GM23248 (cell line): ENCODE results near the gene OR8H3. TPM values are rescaled to one million over a fixed set of nuclear protein-coding genes. Genes with fewer than 3 reads are reported as not detected.

Source experiments
- DNase-seq: peaks from one replicate; pipeline ENCODE4 v3.0.0-alpha.2; 2015
- H2AFZ ChIP-seq: fragments of 200-600 bp; sonication (generic); 2 replicates; pipeline ENCODE4 v1.6.1; 2016; ENCODE audit warnings: antibody characterized with exemption
- H3F3A ChIP-seq: fragments of 200-600 bp; sonication (generic); 2 replicates; pipeline ENCODE4 v1.6.1; 2016; ENCODE audit warnings: mild to moderate bottlenecking, antibody characterized with exemption, mixed run types; ENCODE audit not compliant: insufficient read depth
- H3K27ac ChIP-seq: fragments of 200-600 bp; sonication (generic); 2 replicates; pipeline ENCODE4 v1.5.1; 2016; ENCODE audit warnings: mild to moderate bottlenecking
- H3K27me3 ChIP-seq: fragments of 200-600 bp; sonication (generic); replicated peaks from 2 replicates; pipeline ENCODE4 v1.6.1; 2016; ENCODE audit warnings: mild to moderate bottlenecking; ENCODE audit not compliant: insufficient read depth
- H3K36me3 ChIP-seq: fragments of 200-600 bp; sonication (generic); 2 replicates; pipeline ENCODE4 v1.6.1; 2016; ENCODE audit warnings: low read depth, mild to moderate bottlenecking
- H3K4me1 ChIP-seq: fragments of 200-600 bp; sonication (generic); 2 replicates; pipeline ENCODE4 v1.6.1; 2016; ENCODE audit warnings: mild to moderate bottlenecking; ENCODE audit not compliant: insufficient read depth
- H3K4me2 ChIP-seq: fragments of 200-600 bp; sonication (generic); one replicate; pipeline ENCODE4 v1.6.1; 2016; ENCODE audit warnings: mild to moderate bottlenecking; ENCODE audit not compliant: unreplicated experiment
- H3K4me3 ChIP-seq: fragments of 200-600 bp; sonication (generic); 2 replicates; pipeline ENCODE4 v1.5.1; 2016; ENCODE audit warnings: mild to moderate bottlenecking
- H3K79me2 ChIP-seq: fragments of 200-600 bp; sonication (generic); 2 replicates; pipeline ENCODE4 v1.6.1; 2016; ENCODE audit warnings: mild to moderate bottlenecking; ENCODE audit not compliant: insufficient read depth
- H3K9ac ChIP-seq: fragments of 200-600 bp; sonication (generic); 2 replicates; pipeline ENCODE4 v1.6.1; 2016; ENCODE audit warnings: mild to moderate bottlenecking
- H3K9me2 ChIP-seq: fragments of 200-600 bp; sonication (generic); 2 replicates; pipeline ENCODE4 v1.6.1; 2016; ENCODE audit warnings: mixed run types, mild to moderate bottlenecking, moderate library complexity; ENCODE audit not compliant: insufficient read depth
- H3K9me3 ChIP-seq: fragments of 200-600 bp; sonication (generic); one replicate; pipeline ENCODE4 v1.6.1; 2017; ENCODE audit warnings: low read depth
- H4K20me1 ChIP-seq: fragments of 200-600 bp; sonication (generic); 2 replicates; pipeline ENCODE4 v1.6.0; 2016; ENCODE audit not compliant: insufficient read depth
- EZH2 ChIP-seq: fragments of 200-600 bp; sonication (generic); IDR thresholded peaks from 2 replicates; pipeline ENCODE4 v1.6.1; 2018; ENCODE audit warnings: antibody characterized with exemption, mild to moderate bottlenecking; ENCODE audit not compliant: insufficient read depth, poor library complexity, severe bottlenecking
- EZH2phosphoT487 ChIP-seq: fragments of 200-600 bp; sonication (generic); IDR thresholded peaks from 2 replicates; pipeline ENCODE4 v1.6.1; 2018; ENCODE audit warnings: antibody characterized with exemption, moderate library complexity, mild to moderate bottlenecking, low read depth; ENCODE audit not compliant: insufficient read depth
- WGBS, 2 experiments: methylation state at CpG; one replicate each; pipeline ENCODE4 v1.1.6; 2015 to 2017; ENCODE audit warnings: low lambda C conversion rate in 2 of 2, low coverage in 1 of 2; ENCODE audit errors: missing lambda C conversion rate in 2 of 2; 5-methylcytosine and 5-hydroxymethylcytosine counted together
- in situ Hi-C: fragments of 300-500 bp; cut with MboI; formaldehyde crosslinking; loops from 2 replicates; pipeline ENCODE4 v1.15.0; 2020
- polyA plus RNA-seq: library from polyadenylated mRNA; unstranded; fragments of >200 nt; fragmentation: Nextera tagmentation; extraction: Ambion mirVana; gene quantifications from 2 replicates; pipeline ENCODE4 v1.2.1, GENCODE V29; 2016
- total RNA-seq: library from RNA; depleted of rRNA; stranded (reverse); fragments of >200 nt; shearing (Covaris generic); gene quantifications from 2 replicates; pipeline ENCODE4 v1.2.3, GENCODE V29; 2014; rRNA removed

Gene OR8H3, protein sequence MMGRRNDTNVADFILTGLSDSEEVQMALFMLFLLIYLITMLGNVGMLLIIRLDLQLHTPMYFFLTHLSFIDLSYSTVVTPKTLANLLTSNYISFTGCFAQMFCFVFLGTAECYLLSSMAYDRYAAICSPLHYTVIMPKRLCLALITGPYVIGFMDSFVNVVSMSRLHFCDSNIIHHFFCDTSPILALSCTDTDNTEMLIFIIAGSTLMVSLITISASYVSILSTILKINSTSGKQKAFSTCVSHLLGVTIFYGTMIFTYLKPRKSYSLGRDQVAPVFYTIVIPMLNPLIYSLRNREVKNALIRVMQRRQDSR
- total RNA-seq (not detected in 2 replicates), polyA plus RNA-seq (not detected in 2 replicates)

DNA sequence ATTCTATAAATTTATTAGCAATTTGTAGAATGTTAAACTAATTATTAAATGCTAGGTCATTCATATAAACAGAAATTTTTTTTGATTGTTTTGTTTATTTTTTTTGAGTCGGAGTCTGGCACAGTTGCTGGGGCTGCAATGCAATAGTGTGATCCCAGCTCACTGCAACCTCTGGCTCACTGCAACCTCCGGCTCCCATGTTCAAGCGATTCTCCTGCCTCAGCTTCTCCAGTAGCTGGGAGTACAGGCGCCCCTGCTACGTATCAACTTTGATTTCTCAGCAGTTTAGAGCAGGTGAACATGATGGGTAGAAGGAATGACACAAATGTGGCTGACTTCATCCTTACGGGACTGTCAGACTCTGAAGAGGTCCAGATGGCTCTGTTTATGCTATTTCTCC, at the start of gene OR8H3:
Gene OR8H3 (plus strand): TSS at position 301 of the 400 bp plus-strand sequence. CDS start 0 bp downstream, at position 301.
- H3K36me3 ChIP-seq = no peaks in the 10 kb centered on the region
- H3K79me2 ChIP-seq = no peaks in the 10 kb centered on the region
- H4K20me1 ChIP-seq = no peaks in the 10 kb centered on the region
- WGBS, 2 experiments = 15 to 24% methylated on average over 6 of the region's 6 CpGs
- H3K27me3 ChIP-seq = no peaks in the 10 kb centered on the region
- H3K9ac ChIP-seq = no peak within 1 kb of the TSS
- no peaks in the 10 kb centered on the region for H3F3A ChIP-seq
- H3K9me2 ChIP-seq = no peaks in the 10 kb centered on the region
- no peak within 1 kb of the TSS for H2AFZ ChIP-seq
- in situ Hi-C loops = no loop called here
- no peak within 1 kb of the TSS for H3K27ac ChIP-seq
- H3K9me3 ChIP-seq = no peaks in the 10 kb centered on the region
- no peak within 1 kb of the TSS for H3K4me2 ChIP-seq
- H3K4me1 ChIP-seq = no peaks in the 10 kb centered on the region
- TF ChIP-seq EZH2 (no peak), EZH2phosphoT487 (no peak)
- H3K4me3 ChIP-seq = no peak within 1 kb of the TSS
- no peak for DNase-seq

DNA sequence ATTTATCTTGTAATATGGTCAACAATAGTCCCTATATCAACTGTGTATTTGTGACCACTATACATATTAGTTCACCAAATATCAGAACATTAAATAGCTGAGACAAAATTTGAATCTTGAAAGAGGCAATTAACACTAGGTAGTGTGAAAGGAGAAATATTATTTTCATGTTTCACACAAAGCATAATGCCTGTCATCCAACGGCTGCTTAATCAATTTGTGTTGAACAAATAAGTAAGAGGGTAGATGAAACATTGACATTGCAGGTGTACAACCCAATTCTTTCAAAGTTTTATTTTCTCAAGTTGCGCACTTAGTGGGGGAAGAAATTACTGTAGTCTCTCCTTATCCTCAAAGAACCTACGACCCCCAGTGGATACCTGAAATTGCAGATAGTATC, 32.5 kb upstream of the OR8H3 start:
- Histone ChIP-seq H4K20me1 (no peaks in the 10 kb centered on the region), H3K9me3 (no peaks in the 10 kb centered on the region), H3K27me3 (no peaks in the 10 kb centered on the region), H3K9me2 (no peaks in the 10 kb centered on the region), H3K4me1 (no peaks in the 10 kb centered on the region), H3K4me3 (no peak overlapping the region), H3K36me3 (no peaks in the 10 kb centered on the region), H3K27ac (no peak overlapping the region), H3F3A (no peaks in the 10 kb centered on the region), H3K4me2 (no peak overlapping the region), H2AFZ (no peak overlapping the region), H3K79me2 (no peaks in the 10 kb centered on the region), H3K9ac (no peak overlapping the region)
- no peak for DNase-seq
- in situ Hi-C loops = no loop called here
- 27 to 34% methylated on average over 3 of the region's 3 CpGs for WGBS, 2 experiments
- TF ChIP-seq EZH2phosphoT487 = no peak
- TF ChIP-seq EZH2 = no peak

DNA sequence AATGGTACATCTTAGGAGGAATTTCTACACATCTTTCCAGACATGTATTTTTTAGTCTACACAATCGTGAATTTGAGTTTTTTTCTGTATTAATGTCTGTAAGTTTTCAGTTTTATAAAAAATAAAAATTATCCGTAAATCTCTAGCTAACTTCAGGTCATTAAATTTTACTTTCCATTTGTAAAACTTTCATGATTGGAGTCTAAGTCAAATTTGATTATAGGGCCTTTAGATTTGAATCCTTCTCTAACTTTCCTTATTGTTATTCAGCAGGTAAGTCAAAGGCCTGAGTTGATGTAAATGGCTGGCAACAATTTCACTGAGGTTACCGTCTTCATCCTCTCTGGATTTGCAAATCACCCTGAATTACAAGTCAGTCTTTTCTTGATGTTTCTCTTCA, 29.2 kb upstream of the OR8H3 start, which contains the start of gene OR8I2:
Gene OR8I2 (plus strand): TSS at position 301 of the 400 bp plus-strand sequence. CDS start 0 bp downstream, at position 301.
- Histone ChIP-seq H3K4me3 (no peak within 1 kb of the TSS), H3K36me3 (no peaks in the 10 kb centered on the region), H4K20me1 (no peaks in the 10 kb centered on the region), H3K4me1 (no peaks in the 10 kb centered on the region), H3K9ac (no peak within 1 kb of the TSS), H3K4me2 (no peak within 1 kb of the TSS), H2AFZ (no peak within 1 kb of the TSS), H3K79me2 (no peaks in the 10 kb centered on the region), H3K27me3 (no peaks in the 10 kb centered on the region), H3K27ac (no peak within 1 kb of the TSS), H3K9me2 (no peaks in the 10 kb centered on the region), H3F3A (no peaks in the 10 kb centered on the region), H3K9me3 (no peaks in the 10 kb centered on the region)
- TF ChIP-seq EZH2phosphoT487 (no peak), EZH2 (no peak)
- DNase-seq = no peak
- in situ Hi-C loops = no loop called here
- WGBS, 2 experiments = 20 to 27% methylated on average over 3 of the region's 3 CpGs

DNA sequence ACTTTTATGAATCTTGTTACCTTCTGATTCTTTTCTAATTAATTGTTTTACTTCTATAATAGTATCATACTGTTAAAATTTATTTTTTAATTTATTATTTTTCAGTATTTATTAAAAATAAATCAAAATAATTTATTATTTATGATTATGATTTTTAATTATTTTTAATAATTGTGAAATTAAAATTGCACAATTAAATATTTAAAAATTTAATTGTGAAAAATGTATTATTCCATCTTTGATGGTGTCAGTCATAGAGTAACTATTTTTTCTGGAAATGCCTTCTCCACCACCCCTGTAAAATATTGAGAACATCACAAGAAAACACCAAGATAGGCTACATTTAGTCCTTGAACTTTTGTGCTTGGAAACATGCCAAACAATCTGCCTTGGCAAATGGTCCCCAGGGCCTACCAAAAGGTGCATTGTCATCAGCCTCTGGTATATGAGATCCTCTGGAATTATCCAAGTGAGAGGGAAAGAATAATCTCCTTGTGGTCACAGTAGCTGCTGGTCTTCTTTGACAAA, 18.9 kb upstream of the OR8H3 start, which contains the start of gene OR8H2:
Gene OR8H2 (plus strand): TSS at position 478 of the 528 bp plus-strand sequence. CDS start 1,356 bp downstream, outside the sequence.
- no peaks in the 10 kb centered on the region for H3F3A ChIP-seq
- in situ Hi-C loops = no loop called here
- H3K79me2 ChIP-seq = no peaks in the 10 kb centered on the region
- H3K4me1 ChIP-seq = no peaks in the 10 kb centered on the region
- no peak within 1 kb of the TSS for H3K27ac ChIP-seq
- no peaks in the 10 kb centered on the region for H3K9me3 ChIP-seq
- H3K4me3 ChIP-seq = no peak within 1 kb of the TSS
- H3K27me3 ChIP-seq = no peaks in the 10 kb centered on the region
- DNase-seq = no peak
- no peak within 1 kb of the TSS for H2AFZ ChIP-seq
- H3K9me2 ChIP-seq = no peaks in the 10 kb centered on the region
- TF ChIP-seq EZH2 (no peak), EZH2phosphoT487 (no peak)
- H3K36me3 ChIP-seq = no peaks in the 10 kb centered on the region
- H4K20me1 ChIP-seq = no peaks in the 10 kb centered on the region
- H3K9ac ChIP-seq = no peak within 1 kb of the TSS
- H3K4me2 ChIP-seq = no peak within 1 kb of the TSS
